DMS79 (cell line): ENCODE data around the gene KCNN3.
A peak's percentile ranks its signal among the peaks of the same experiment; 100 is the strongest.
"Not testable (repeated sequence)": the region's sequence is repeated elsewhere in the genome, so short reads cannot be mapped to it uniquely, and the experiment has no call there.

Source experiments
- DNase-seq: peaks from one replicate; lab custom pipeline; 2025; lab: John Stamatoyannopoulos, UW

Gene KCNN3

DNA sequence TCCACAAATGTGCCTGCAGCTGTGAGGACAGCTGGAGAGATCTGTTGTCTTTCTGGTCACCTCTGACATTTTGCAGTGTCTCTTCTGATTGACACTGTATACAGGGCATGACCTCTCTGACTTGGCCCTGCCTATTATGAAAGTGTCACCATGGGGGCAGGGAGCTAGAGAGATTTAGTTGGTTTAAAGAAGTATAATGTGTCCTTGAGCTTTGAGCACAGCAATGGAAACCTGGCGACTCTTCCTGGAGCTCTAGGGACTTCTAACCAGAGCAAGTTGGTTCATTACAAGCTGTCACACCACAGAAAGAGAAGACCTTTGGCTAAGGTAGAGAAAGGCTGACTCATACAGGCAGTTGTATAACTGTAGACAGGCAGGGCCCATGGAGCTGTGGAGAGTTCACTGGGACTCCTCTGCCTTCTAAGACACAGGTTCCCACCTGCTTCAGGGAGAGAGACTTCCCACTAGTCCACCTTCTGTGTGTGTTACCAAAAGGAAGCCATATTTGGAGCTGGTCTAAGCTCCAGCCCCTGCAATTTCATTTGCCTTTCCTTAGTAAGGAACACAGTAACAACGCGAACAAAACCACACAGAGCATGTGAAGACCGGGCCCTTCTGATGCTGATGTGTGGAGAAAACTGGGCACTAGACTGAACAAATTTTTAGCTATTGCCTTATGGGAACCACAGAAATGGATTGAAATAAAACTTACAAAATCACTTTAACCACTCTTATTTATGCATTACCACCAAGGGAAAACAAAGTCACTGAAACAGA lies 171.6 kb downstream of the KCNN3 start:
- no peak for DNase-seq

DNA sequence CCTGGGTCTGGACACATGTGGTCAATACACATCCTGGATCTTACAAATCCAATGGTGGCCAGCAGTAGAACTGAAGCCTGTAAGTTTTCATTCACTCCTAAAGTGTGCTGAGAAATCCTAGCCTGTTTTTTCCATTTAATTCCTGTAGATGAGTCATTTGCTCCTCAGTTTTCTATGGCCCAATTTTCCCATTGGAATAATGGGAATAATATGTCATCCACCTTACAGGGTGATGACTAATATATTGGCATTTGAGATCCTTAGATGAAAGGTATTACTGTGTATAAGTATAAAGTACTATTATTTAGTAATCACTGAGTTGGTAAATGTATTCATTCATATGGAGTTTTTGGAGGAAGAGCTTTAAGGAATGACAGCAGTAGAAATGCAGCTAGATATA lies 172.4 kb downstream of the KCNN3 start:
- DNase-seq = no peak

DNA sequence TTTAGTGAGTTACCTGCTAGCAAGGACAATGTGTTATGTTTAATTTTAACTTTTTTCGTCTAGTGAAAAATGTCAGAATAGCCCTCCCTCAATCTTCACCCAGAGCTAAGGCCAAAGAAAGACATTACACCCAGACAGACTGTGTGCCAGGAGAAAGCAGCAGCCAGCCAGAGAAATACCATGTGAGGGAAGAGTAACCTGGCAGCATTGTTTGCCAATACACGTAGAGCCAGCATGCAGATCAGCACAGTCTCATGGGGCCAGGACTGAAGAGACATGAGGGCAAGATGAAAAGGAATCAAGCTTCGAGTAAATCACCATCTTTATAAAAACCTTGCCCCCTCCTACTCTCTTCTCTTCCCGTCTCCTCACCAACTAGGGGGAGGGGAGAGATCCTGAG lies 173.6 kb downstream of the KCNN3 start:
- no peak for DNase-seq

DNA sequence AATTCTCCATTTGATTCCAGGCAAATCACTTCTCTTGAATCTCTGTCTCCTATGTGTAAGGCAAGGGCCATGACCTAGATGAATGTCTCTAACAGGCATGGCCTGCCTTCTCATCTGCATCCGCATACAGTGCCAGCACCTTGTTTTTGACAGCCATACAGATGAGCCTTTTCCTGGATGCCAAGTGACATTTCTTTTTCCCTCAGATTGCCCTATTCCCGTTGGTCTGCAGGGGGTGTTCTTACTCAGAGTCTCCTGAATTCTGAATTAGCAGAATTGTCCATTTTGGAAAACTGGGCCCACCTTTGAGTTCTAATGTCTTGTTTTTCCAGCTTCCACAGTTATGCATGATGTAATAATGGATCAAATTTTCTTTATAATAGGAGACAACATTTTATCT lies 174.1 kb downstream of the KCNN3 start:
- DNase-seq = no peak

DNA sequence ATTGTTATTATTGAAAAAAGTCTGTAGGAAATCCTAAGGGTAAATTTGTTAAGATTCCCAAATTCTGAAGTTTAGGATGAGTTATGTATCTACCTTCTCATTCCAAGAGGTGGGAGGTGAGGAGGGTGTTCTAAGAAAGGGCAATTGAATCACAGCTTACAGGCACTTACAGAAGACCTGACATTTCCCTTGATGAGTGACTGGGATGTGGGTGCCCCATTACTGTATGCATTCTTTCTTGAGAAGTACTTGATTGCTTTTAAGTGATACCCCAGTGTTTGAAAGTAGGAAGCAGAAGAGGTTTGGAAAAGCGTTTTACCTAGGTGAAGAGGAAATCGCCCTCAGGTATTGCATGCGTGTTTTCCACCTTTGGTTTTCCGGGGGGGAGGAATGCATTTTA lies 175.1 kb downstream of the KCNN3 start:
- DNase-seq = no peak

DNA sequence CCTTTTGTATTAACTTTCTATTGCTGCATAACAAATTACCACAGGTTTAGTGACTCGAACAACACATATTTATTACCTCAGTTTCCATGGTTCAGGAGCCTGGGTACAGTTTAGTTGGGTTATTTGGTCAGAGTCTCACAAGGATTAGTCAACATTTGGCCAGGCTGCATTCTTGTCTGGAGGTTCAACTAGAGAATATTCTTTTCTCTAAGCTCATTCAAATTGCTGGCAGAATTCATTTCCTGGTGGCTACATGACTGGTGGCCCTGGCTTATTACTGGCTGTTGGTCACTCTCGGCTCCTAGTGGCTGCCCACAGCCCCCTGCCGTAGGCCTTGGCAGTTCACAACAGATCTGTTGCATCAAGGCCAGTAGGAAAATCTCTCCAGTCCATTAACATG lies 181.0 kb downstream of the KCNN3 start:
- DNase-seq = no peak

DNA sequence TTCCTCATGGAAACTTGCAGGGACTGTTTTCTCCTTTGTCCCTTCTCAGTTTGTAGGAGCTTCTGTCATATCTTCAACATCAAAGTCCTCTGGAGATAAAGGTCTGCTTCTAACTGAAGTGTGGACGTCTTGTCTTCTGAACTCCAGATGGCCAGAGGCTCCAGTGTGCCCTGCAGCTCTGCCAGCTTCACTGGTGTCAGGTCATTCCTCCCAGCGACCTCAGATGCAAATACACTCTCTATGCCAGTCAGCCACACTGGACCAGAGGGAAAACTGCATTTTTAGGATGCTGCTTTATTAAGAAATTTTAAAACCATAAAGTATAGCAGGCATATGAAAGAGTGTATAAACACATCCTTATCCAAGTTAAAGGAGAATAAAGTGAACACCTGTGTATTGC lies 183.6 kb downstream of the KCNN3 start:
- no peak for DNase-seq

DNA sequence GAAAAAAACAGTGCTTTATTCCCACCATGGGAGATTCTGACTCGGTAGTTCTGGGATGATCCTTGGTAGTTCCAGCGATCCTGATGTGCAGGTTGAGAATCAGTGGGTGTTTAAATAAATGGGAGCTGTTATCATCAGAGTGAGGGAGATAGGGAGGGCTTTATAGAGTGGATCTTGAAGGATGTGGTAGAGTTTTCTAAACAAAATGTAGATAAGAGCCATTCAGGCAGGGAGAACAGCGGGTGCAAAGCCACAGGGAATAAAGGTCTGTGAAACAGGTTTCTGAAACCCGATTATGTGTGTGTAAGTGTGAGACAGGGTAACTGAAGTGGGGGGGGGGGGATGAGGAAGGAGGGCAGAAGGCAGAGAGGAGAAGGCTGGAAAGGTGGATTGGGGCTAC lies 186.3 kb downstream of the KCNN3 start:
- no peak for DNase-seq

DNA sequence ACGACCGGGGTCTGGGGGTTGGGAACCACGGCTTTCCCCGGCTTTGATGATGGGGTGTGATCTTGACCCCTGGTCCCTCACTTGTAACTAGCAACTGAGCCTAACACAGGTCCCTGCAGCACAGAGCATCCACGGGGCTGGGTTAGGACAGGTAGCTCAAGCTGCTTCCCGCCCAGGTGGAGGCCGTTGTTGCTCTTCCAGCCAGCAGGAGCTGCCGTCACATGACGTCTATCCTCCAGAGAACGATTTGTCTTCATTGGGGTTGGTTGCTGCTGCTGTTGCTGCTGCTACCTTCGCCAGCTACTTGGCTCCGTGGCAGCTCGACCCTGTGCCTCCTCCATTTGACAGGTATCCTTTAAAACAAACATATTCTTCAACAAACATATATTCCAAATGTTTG lies 187.8 kb downstream of the KCNN3 start:
- DNase-seq = no peak

DNA sequence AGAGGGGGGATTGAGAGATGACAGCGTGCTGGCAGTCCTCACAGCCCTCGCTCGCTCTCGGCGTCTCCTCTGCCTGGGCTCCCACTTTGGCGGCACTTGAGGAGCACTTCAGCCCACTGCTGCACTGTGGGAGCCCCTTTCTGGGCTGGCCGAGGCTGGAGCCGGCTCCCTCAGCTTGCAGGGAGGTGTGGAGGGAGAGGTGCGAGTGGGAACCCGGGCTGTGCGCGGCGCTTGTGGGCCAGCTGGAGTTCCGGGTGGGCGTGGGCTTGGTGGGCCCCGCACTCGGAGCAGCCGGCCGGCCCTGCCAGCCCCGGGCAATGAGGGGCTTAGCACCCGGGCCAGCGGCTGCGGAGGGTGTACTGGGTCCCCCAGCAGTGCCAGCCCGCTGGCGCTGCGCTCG lies 192.2 kb downstream of the KCNN3 start:
- not testable (repeated sequence) for DNase-seq

DNA sequence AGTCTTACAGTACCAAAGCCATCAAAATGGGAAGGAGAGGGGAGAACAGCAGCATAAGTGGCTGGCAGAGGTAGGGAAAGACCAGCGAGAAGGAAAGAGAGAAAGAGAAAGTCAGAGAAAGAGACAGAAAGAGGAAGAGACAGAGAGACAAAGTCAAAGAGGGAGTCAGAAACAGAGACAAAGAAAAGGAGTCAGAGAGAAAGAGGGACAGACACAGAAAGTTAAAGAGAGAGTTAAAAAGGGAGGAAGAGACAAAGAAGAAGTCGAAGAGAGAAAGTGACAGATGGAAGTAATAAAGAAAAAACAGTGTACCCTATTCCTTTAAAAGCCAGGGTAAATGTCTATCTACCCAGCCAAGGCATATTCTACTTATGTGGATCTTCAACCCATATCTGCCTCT lies 193.2 kb downstream of the KCNN3 start:
- DNase-seq = not testable (repeated sequence)

DNA sequence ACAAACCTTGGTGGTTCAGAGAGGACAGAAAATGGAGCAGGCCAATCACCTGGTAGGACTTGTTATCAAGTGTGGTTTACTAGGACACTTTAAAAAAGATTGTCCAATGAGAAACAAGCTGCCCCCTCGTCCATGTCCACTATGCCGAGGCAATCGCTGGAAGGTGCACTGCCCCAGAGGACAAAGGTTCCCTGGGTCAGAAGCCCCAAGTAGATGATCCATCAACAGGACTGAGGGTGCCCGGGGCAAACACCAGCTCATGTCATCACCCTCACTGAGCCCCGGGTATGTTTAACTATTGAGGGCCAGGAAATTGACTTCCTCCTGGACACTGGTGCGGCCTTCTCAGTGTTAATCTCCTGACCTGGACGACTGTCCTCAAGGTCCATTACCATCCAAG lies 195.6 kb downstream of the KCNN3 start:
- DNase-seq = not testable (repeated sequence)

DNA sequence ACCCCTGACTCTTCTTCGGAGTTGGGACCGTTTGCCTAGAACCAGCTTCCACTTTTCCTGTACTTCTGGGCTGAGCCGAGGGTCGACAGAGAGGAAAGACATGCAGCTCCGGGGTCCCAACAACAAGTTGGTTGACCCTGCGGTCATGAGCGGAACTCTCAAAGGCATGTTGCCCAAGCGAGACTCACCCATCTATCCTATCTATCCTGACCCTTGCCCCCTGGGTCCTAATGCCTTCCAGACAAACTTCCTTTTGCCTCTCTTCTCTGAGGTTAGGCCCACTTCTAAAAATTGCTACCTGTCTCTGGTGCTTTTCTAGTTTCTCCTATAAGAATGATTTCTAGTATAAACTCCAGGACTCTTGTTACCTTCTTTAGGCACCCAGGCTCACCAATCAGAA lies 197.8 kb downstream of the KCNN3 start:
- DNase-seq = not testable (repeated sequence)

DNA sequence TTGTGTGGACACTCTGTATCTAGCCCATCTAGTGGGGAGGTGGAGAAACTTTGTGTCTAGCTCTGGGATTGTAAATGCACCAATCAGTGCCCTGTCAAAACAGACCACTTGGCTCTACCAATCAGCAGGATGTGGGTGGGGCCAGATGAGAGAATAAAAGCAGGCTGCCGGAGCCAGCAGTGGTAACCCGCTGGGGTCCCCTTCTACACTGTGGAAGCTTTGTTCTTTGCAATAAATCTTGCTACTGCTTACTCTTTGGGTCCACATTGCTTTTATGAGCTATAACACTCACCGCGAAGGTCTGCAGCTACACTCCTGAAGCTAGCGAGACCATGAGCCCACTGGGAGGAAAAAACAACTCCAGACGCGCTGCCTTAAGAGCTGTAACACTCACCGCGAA lies 198.7 kb downstream of the KCNN3 start:
- not testable (repeated sequence) for DNase-seq

DNA sequence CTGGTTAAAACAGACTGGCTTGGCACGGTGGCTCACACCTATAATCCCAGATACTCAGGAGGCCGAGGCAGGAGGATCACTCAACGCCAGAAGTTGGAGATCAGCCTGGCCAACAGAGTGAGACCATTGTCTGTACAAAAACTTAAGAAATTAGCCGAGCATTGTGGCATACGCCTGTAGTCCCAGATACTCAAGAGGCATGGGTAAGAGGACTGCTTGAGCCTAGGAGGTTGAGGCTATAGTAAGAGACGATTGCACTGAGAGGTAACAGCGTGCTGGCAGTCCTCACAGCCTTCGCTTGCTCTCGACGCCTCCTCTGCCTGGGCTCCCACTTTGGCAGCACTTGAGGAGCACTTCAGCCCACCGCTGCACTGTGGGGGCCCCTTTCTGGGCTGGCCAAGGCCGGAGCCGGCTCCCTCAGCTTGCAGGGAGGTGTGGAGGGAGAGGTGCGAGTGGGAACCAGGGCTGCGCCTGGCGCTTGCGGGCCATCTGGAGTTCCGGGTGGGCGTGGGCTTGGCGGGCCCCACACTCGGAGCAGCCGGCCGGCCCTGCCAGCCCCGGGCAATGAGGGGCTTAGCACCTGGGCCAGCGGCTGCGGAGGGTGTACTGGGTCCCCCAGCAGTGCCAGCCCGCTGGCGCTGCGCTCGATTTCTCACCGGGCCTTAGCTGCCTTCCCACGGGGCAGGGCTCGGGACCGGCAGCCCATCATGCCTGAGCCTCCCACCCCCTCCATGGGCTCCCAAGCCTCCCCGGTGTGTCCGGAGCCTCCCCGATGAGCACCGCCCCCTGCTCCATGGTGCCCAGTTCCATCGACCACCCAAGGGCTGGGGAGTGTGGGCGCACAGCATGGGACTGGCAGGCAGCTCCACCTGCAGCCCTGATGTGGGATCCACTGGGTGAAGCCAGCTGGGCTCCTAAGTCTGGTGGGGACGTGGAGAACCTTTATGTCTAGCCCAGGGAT lies 199.5 kb downstream of the KCNN3 start:
- peak; percentile 49 for DNase-seq

DNA sequence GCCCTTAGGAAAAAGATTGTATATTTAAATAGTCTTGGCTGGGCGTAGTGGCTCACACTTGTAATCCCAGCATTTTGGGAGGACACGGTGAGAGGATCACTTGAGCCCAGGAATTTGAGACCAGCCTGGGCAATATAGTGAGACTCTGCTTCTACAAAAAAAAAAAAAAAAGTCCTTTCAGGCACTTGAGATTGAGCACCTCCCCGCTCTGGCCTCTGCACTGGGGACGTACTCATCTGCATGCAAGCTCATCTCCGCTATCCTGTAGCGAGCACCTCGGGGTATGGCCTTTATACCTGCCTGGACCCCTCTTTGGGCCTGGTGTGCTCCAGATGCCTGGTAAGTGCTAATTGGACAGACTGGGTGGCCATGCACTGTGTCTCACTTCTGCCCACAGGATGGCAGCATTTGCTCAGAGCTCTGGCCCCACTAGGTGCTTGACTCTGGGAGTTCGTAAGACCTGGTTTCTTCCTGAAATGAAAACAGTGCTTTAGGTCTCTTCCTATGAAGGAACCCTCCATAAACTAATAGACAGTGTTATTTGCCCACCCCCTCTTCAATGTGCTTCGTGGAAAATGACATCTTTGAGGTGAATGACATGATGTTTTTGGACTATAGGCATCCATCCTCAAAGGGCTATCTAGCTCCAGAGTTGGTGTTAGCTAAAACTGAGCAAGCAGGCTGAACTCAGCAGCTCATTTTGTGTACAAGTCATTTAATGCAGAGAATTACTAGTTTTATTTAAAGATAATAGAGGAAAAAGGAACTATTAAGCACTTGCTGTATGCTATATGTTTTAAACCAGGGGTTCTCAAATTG lies 200.4 kb downstream of the KCNN3 start:
- peak; percentile 54 for DNase-seq

DNA sequence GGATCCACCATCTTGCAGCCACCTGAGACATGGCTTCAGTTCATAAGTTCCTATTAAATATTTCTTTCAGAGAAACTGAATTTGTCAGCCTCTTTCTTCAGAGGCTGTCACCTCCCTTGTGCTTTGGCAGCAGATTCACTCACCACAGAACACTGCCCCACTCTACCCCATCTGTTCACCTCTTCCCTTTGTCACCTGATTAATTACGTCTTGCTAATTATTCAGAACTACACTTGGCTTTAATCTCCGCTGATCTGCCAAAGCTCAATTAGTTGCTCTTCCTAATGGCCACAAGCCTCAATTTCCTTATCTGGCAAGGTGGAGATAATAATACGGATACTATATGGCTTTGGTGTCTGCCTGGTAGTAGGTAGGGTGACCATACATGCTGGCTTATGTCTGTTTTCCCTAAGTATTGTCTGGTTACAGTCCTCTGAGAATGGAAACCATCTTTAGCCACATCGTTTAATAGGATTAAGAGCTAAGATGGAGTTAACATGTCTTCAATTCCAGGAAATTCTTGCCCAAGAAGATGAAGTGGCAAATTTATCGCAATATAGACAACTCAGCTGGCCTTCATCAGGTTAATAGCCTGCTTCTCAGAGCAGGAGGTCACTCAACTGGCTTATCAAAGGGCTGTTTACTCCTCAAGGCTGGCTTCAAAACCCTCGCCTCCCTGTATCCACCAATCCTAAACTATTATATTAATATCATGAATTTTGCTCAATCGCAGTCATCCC lies 203.9 kb downstream of the KCNN3 start:
- DNase-seq = no peak

DNA sequence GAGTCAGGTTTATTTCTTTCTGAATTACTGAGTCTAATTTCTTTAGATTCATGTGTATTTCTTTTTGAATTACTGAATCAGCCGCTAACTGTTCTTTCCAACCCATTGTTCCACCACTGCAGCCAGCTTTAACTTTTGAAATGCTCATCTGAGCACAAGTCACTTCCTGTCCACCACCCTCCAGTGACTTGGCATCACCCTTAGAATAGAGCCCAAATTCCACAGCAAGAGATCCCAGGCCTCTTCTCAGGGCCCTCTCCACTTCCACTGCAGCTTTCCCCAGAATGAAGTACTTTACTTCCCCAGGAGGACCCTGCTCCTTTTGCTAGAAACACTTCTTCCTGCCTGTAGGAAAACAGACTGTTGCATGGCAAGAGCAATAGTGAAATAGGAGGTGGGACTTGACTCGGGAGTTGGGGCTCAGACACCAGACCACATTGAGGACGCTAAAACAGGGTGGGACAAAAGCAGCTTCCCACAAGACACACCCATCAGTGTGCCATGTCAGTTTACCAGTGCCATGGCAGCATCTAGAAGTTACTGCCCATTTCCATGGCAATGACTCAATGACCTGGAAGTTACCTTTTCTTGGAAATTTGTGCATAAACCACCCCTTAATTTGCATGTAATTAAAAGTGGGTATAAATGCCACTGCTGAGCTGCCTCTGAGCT lies 205.6 kb downstream of the KCNN3 start:
- no peak for DNase-seq

DNA sequence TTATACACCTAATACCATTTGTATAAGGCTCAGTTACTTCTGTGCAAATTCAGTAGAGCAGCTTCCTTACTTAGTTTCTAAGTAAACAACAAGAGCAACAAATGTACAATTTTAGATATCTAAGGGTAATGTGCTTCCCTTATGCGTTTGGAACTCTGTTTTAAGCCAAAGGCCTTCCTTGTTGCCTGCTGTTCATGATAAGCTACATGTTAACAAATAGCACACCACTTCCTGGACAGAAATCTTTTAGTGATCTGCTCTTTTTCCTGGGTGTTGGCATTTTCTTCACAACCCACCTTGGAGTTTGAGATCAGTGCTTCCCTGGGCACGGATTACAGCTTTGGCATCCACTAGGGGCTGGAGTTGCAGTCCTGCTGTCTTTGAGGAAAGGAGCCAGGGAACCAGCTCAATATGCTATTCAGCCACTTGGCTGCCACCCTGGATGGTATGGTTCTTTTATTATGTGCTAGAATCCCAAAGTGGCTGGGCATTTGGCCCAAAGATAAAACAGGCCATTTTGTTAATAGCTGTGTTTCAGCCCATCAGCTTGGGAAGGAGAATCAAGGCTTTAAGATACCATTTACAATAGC lies 206.5 kb downstream of the KCNN3 start:
- DNase-seq = no peak

DNA sequence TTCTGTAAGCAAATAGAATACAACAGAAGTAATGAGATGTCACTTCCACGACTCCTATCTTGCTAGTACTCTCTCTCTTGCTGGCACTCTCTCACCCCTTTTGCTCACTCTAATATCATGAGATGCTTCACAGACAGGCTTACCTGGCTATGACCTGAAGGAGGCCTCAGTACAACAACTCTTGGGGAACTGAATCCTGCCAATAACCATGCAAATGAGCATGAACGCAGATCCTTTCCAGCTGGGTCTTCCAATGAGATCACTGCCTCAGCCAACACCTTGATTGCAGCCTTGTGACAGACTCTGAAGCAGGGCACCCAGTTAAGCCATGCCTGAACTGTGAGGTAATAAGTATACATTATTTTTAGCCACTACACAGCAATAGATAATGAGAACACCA lies 209.0 kb downstream of the KCNN3 start:
- no peak for DNase-seq
